Astrocyte of the spinal cord (primary cell): Measurements from ENCODE around the gene MALT1.
"Not testable (repeated sequence)": the region's sequence is repeated elsewhere in the genome, so short reads cannot be mapped to it uniquely, and the experiment has no call there.

Experiments used
- DNase-seq: peaks from one replicate; pipeline ENCODE4 v3.0.0; 2011; ENCODE audit warnings: low read depth, low spot score
- H3K4me3 ChIP-seq: 2 replicates; pipeline ENCODE4 v1.5.1; 2011; ENCODE audit warnings: low read depth, mild to moderate bottlenecking, low read length, moderate library complexity
- in situ Hi-C: cut with HindIII; loops from 2 replicates; pipeline ENCODE4 v1.10.0; 2017; ENCODE audit warnings: low sequenced_read_pairs
- TF ChIP-seq, protein P1 (sequence below): IDR thresholded peaks from 2 replicates; pipeline ENCODE4 v1.5.1; 2012; ENCODE audit warnings: low read depth, mild to moderate bottlenecking, low read length, inconsistent platforms

MALT1 gene

DNA sequence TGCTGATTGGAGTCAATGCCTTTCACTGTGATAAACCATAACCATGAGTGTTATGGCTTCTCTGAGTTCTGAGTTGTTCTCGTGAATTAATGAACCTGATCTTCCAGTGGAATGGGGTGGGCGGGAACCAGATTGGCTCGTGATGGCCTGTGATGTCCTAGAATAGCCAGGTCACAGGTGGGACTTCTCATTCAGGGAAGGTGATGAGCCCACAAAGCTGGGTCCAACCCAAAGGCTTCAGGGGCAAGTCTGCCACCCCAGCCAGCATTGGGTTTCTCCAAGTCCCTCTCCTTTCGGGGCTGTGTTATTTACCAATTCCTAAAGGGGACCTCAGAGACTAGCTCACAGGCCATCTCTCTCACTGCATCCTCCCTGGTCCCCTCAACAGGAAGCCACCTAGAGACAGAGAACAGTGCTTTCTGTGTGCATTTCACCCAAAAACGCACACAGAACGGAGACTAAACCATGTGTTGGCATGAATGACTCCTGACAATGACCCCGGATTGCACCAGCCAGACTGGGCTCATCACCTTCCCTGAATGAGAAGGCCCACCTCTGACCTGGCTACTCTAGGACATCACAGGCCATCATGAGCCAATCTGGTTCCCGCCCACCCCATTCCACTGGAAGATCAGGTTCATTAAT, 85.5 kb downstream of the MALT1 start:
- in situ Hi-C loops: loop anchor here (25.0 kb wide), 1 partner anchor 219 kb away; no protein-coding TSS in a partner anchor
- no peak for DNase-seq
- H3K4me3 ChIP-seq: no peak overlapping the region
- TF ChIP-seq, protein P1, sequence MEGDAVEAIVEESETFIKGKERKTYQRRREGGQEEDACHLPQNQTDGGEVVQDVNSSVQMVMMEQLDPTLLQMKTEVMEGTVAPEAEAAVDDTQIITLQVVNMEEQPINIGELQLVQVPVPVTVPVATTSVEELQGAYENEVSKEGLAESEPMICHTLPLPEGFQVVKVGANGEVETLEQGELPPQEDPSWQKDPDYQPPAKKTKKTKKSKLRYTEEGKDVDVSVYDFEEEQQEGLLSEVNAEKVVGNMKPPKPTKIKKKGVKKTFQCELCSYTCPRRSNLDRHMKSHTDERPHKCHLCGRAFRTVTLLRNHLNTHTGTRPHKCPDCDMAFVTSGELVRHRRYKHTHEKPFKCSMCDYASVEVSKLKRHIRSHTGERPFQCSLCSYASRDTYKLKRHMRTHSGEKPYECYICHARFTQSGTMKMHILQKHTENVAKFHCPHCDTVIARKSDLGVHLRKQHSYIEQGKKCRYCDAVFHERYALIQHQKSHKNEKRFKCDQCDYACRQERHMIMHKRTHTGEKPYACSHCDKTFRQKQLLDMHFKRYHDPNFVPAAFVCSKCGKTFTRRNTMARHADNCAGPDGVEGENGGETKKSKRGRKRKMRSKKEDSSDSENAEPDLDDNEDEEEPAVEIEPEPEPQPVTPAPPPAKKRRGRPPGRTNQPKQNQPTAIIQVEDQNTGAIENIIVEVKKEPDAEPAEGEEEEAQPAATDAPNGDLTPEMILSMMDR: no peak

DNA sequence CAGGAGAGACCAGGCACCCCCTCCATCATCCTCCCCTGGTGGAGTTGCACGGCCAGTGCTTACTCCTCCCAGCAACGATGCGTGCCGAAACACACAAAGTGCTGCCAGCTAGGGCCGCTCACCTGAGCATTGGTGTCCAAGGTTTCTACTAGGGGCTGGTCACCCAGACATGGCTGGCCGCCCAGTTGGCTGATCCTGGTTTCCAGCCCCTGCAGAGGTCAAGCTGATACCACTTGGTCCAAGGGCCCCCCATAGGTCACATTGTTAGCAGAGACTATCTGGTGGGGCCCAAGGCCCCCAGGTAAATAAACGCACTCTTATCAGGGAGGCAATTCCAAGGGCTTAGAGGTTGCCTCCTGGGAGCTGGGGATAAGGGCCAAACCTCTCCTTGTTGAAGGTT, 86.1 kb downstream of the MALT1 start:
- in situ Hi-C loops: loop anchor here (25.0 kb wide), 1 partner anchor 220 kb away; no protein-coding TSS in a partner anchor
- DNase-seq, H3K4me3 ChIP-seq: not testable (repeated sequence)

DNA sequence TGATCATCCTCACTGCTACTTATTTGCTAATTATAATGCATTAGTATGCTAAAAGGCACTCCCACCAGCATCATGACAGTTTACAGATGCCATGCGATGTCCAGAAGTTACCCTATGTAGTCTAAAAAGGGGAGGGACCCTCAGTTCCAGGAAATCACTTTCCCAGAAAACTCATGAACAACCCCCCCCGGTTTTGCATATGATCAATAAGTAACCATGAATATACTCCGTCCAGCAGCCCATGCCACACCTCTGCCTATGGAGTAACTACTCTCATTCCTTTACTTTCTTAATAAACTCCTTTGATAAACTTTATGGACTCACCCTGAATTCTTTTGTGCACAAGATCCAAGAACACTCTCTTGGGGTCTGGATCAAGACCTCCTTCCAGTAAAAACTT, 86.8 kb downstream of the MALT1 start:
- TF ChIP-seq, protein P1: no peak
- DNase-seq: no peak
- in situ Hi-C loops: loop anchor here (25.0 kb wide), 1 partner anchor 221 kb away; no protein-coding TSS in a partner anchor
- H3K4me3 ChIP-seq: no peak overlapping the region

DNA sequence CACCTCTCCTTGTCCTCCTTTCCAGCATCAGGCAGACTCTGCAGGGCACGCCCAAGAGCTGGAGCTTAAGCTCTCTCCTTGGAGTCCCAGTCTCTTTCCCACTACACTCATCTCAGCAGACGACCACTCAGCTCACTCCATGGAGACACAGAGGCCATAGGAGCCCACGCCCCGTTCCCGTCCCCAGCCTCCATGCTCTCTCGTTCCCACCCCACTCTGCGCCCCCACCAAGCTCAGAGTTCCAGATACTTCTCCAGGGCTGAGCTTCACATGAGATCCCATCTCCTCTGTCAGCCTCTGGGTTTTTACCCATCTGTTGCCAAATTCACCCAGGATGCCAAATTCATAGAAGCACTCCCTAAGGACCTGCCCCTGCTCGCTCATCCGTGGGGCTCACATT, 87.3 kb downstream of the MALT1 start:
- in situ Hi-C loops: loop anchor here (25.0 kb wide), 1 partner anchor 221 kb away; no protein-coding TSS in a partner anchor
- H3K4me3 ChIP-seq: no peak overlapping the region
- DNase-seq: no peak
- TF ChIP-seq, protein P1: no peak

DNA sequence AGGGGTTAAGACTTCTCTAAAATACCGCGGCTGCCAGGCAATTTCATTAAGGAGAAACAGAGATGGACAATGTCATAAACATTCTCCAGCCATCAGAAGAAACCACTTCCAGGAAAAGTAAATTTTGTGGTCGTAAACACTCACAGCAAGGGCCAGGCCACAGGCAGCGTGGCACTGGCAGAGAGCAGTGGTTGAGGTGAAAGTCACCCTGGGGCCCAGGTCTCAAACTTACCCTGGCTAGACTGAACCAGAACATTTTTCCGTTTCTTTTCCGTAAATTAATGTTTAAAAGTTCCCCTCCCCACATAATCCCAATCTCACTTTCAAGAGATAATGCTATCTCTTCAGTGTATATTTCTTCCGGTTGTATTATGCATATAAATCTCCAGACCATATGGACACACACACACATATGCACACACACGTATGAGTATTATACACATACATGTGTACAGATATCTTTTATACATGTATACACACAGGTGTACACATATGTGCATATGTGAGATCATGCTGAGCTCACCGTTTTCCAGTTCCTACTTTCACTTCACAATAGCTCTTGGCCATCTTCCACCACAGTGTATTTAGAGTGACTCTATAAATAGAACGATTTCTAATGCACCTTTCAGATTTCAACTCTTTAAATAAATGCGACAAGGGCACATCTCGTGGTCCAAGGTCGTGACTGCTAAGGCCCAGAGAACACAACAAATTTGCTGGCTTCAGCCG, 90.1 kb downstream of the MALT1 start:
- in situ Hi-C loops: loop anchor here (25.0 kb wide), 1 partner anchor 224 kb away; no protein-coding TSS in a partner anchor
- H3K4me3 ChIP-seq: no peak overlapping the region
- TF ChIP-seq, protein P1: no peak
- no peak for DNase-seq

DNA sequence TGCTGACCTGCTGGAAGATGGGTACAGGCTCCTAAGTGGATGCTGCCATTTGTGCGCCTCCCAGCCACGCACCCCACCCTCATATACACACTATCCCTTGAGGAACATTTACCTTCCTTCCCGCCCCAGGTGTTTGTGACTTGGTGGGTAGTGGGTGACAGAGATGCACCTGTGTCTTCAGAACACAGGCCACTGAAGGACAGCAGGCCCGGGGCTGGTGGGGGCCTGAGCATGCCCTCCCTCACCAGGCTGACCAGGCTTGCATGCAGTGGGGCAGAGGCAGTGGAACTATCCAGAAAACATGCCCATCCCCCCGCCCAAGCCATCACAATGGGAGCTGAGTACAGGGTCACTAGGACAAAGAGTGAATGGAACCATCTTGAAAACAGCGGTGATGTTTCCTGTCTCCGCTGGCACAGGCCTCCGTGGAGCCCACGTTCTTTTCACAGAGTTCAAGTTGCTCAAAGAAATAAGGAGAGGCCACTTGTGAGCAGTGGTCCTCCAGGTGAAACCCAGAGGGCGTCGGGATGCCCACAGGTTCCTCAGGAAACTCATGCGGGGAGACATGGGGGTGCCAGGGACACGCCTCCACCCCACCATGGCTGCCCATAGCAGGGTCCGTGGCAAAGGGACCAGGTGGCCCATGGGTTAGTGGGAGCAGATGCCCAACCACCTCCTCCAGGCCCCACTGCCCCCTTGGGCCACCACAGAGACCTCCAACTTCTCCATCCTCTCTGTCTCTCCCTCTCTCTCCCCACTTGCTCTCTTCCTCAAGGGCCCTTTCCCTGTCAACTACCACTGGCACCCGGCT, 90.9 kb downstream of the MALT1 start:
- DNase-seq: no peak
- in situ Hi-C loops: loop anchor here (25.0 kb wide), 1 partner anchor 225 kb away; no protein-coding TSS in a partner anchor
- H3K4me3 ChIP-seq: no peak overlapping the region
- TF ChIP-seq, protein P1: no peak
